GM12878 (cell line): Measurements from ENCODE around the gene CHKA. TPM values are rescaled to one million over a fixed set of nuclear protein-coding genes. Genes with fewer than 3 reads are reported as not detected.

Experiments used
- BCLAF1 ChIP-seq: fragments of 450-650 bp; IDR thresholded peaks from 2 replicates; pipeline ENCODE4 v1.6.1; 2017; ENCODE audit warnings: antibody characterized with exemption, mild to moderate bottlenecking, moderate library complexity
- BRCA1 ChIP-seq: IDR thresholded peaks from 2 replicates; pipeline ENCODE4 v1.6.1; 2011; ENCODE audit warnings: low read depth, low read length, improper control_type of control experiment
- CEBPZ ChIP-seq: fragments of 150-350 bp; IDR thresholded peaks from 2 replicates; pipeline ENCODE4 v1.6.1; 2016; ENCODE audit warnings: low read depth, low read length
- FOXM1 ChIP-seq: IDR thresholded peaks from 2 replicates; pipeline ENCODE4 v1.6.1; 2012; ENCODE audit warnings: low read depth, mild to moderate bottlenecking, inconsistent platforms, low read length, moderate library complexity
- HDAC6 ChIP-seq: fragments of 200-600 bp; sonication (generic); IDR thresholded peaks from one replicate; pipeline ENCODE4 v1.8.0; 2017; ENCODE audit warnings: antibody characterized with exemption; ENCODE audit not compliant: unreplicated experiment
- HDGF ChIP-seq: fragments of 450-650 bp; IDR thresholded peaks from 2 replicates; pipeline ENCODE4 v1.6.1; 2016; ENCODE audit warnings: antibody characterized with exemption
- KDM1A ChIP-seq: fragments of 200-600 bp; sonication (generic); IDR thresholded peaks from 2 replicates; pipeline ENCODE4 v1.6.1; 2016; ENCODE audit warnings: borderline replicate concordance
- MXI1 ChIP-seq: fragments of 150-350 bp; IDR thresholded peaks from 2 replicates; pipeline ENCODE4 v1.6.1; 2011; ENCODE audit warnings: low read depth, mild to moderate bottlenecking, inconsistent platforms, low read length, improper control_type of control experiment
- POLR2AphosphoS5 ChIP-seq: IDR thresholded peaks from 2 replicates; pipeline ENCODE4 v1.6.1; 2011; ENCODE audit warnings: mild to moderate bottlenecking, low read length, inconsistent platforms
- REST ChIP-seq: IDR thresholded peaks from 2 replicates; pipeline ENCODE4 v1.6.1; 2012; ENCODE audit warnings: mild to moderate bottlenecking, low read depth, low read length
- RUNX3 ChIP-seq: IDR thresholded peaks from 2 replicates; pipeline ENCODE4 v1.6.1; 2012; ENCODE audit warnings: low read length, inconsistent platforms
- SMARCA5 ChIP-seq: fragments of 450-650 bp; IDR thresholded peaks from 2 replicates; pipeline ENCODE4 v1.6.1; 2017; ENCODE audit warnings: mild to moderate bottlenecking
- SUZ12 ChIP-seq: fragments of 200-600 bp; sonication (generic); IDR thresholded peaks from one replicate; pipeline ENCODE4 v1.6.1; 2018; ENCODE audit warnings: antibody characterized with exemption, mild to moderate bottlenecking; ENCODE audit not compliant: unreplicated experiment
- TCF7 ChIP-seq: IDR thresholded peaks from 2 replicates; pipeline ENCODE4 v1.6.1; 2014; ENCODE audit warnings: antibody characterized with exemption, borderline replicate concordance
- USF1 ChIP-seq: IDR thresholded peaks from 2 replicates; pipeline ENCODE4 v1.6.1; 2011; ENCODE audit warnings: borderline replicate concordance, low read depth, mild to moderate bottlenecking, moderate library complexity, mixed read lengths, low read length; ENCODE audit not compliant: insufficient read depth; ENCODE audit errors: extremely low read length
- USF2 ChIP-seq: IDR thresholded peaks from 2 replicates; pipeline ENCODE4 v1.6.1; 2011; ENCODE audit warnings: low read depth, low read length, improper control_type of control experiment, borderline replicate concordance
- YY1 ChIP-seq: IDR thresholded peaks from 2 replicates; pipeline ENCODE4 v1.6.1; 2011; ENCODE audit warnings: low read depth, mild to moderate bottlenecking, low read length
- ZNF207 ChIP-seq: fragments of 450-650 bp; IDR thresholded peaks from 2 replicates; pipeline ENCODE4 v1.6.1; 2014; ENCODE audit warnings: antibody characterized with exemption, mild to moderate bottlenecking, borderline replicate concordance
- polyA plus RNA-seq, 11 experiments: library from polyadenylated mRNA; depleted of rRNA in 4 of 11; unstranded in 6 of 11; stranded (reverse) in 5 of 11; fragments of >200 nt; fragmentation: Nextera tagmentation in 4 of 11; fragmentation: Illumina TruSeq in 1 of 11; extraction: Ambion mirVana in 4 of 11; extraction: Trizol in 1 of 11; gene quantifications; 1 replicate in 1 of 11; 2 replicates in 10 of 11; pipeline versions ENCODE4 v1.2.1 to v1.2.3, GENCODE V29; 2011 to 2016; ENCODE audit warnings: inconsistent platforms in 2 of 11, missing spikeins in 2 of 11, low read depth in 1 of 11
- total RNA-seq, 4 experiments: library from RNA; depleted of rRNA in 3 of 4; stranded (reverse); fragments of >200 nt in 3 of 4; fragmentation: Illumina TruSeq in 1 of 4; extraction: Trizol in 1 of 4; gene quantifications; 2 replicates each; pipeline versions ENCODE4 v1.2.1 to v1.2.3, GENCODE V29; 2013 to 2021

The CHKA gene
- total and polyA plus RNA-seq, 10 of the 15 experiments (the other 5 are each of a cell fraction or from before 2014, with no cell fraction given), result 5.2 to 29.2 (median 21.2) TPM

GRCh38 chr11:68121067-68121899 lies at the start of gene CHKA (continued):
- no peak for TF ChIP-seq HDGF
- peak; percentile 49; the same call in 1 of the 2 replicates for TF ChIP-seq POLR2AphosphoS5
- TF ChIP-seq MXI1, result peak; percentile 63; the same call in 1 of the 2 replicates
- no peak for TF ChIP-seq HDAC6
- peak; percentile 67; the same call in 1 of the 2 replicates for TF ChIP-seq SMARCA5
- TF ChIP-seq BCLAF1, result no peak
- no peak for TF ChIP-seq TCF7
- no peak for TF ChIP-seq KDM1A
- no peak for TF ChIP-seq BRCA1
- TF ChIP-seq YY1, result no peak
- no peak for TF ChIP-seq REST
- TF ChIP-seq CEBPZ, result no peak
- TF ChIP-seq FOXM1, result no peak
- 0 out of 2 replicates have a peak, but pooled peaks have one; percentile 41 for TF ChIP-seq ZNF207
- no peak for TF ChIP-seq SUZ12
- no peak; the same call in 1 of the 2 replicates for TF ChIP-seq USF2
- no peak for TF ChIP-seq RUNX3
- TF ChIP-seq USF1, result peak; percentile 56
